ENCODE results near the gene SIRT3.
A peak's percentile ranks its signal among the peaks of the same experiment; 100 is the strongest.

SIRT3 gene

DNA sequence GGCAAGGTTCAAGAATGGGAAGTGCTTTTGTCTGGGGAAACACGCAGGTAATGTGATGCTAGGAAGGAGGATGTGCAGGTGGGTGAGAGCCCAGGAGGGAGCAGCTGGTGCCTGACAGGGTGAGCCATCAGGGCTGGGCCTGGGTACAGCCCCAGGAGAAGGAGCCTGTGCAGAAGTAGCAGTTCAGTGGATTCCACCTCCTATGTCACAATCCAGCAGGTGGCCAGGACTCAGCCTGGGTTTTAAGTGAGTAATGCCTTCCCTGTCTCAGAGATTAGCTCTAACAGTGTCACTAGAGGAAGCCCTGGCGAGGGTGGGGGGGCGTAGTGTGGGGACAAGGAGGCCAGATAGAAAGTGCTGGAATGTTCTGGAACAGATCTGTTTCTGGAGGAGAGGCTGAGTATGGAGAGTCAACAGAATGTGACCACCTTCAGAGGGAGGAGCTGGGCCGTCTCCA is 20.5 kb downstream of the SIRT3 start:
- no peak for DNase-seq (ENCODE audit: low read depth in 2 of 2)

DNA sequence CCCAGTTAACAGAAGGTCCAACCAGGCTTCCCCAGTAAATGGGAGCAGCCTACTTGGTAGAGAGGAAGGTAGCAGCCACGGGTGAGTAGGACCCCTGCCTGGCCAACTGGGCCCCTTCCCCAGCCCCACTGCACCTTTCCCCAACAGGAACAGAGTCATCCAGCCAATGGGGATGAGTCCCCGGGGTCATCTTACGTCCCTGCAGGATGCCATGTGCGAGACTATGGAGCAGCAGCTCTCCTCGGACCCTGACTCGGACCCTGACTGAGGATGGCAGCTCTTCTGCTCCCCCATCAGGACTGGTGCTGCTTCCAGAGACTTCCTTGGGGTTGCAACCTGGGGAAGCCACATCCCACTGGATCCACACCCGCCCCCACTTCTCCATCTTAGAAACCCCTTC is 22.1 kb downstream of the SIRT3 start:
- DNase-seq (ENCODE audit: low read depth in 2 of 2), result no peak

DNA sequence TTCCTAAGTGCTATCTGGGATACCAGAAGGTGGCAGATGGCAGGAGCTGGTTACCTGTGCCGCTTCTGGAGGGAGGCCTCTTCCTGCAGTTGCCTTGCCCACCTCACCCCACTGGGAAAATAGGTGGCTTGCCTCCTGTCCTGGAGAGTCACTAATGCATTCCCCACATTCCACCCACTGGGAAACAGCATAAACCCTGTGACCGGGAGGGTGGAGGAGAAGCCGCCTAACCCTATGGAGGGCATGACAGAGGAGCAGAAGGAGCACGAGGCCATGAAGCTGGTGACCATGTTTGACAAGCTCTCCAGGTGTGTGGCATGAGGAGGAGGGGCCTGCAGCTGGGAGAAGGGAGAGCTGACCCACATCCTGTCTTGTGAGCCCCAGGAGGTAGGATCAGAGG is 23.0 kb downstream of the SIRT3 start:
- DNase-seq (ENCODE audit: low read depth in 2 of 2), result no peak

DNA sequence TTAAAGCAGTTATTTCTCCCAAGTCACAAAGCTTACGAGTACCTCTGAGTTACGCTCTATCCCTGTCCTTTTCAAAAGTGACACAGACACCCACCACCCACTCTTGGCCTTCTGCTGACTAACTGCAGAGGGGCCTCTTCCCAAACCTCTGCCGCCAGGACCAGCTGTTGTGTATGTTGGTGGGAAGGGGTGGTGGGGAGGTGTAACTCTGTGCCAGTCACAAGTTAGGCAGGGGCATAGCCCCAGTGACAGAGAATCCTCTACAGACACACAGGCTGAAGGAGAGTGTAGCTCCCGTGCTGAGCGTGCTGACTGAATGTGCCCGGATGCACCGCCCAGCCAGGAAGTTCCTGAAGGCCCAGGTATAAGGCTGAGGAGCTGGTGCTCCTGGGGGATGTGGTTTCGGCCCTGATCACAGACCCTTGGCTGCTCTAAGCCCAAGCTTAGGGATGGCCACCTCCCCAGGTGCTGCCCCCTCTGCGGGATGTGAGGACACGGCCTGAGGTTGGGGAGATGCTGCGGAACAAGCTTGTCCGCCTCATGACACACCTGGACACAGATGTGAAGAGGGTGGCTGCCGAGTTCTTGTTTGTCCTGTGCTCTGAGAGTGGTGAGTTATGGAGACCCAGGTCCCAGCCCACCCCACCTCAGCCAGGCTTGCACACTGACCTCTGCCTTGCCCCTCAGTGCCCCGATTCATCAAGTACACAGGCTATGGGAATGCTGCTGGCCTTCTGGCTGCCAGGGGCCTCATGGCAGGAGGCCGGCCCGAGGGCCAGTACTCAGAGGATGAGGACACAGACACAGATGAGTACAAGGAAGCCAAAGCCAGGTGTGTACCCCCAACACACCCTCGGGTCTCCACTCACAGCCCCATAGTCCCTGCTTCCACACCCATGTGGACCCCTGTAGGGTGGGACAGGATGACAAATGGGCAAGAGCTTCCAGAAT is 23.7 kb downstream of the SIRT3 start:
- no peak for DNase-seq (ENCODE audit: low read depth in 2 of 2)

DNA sequence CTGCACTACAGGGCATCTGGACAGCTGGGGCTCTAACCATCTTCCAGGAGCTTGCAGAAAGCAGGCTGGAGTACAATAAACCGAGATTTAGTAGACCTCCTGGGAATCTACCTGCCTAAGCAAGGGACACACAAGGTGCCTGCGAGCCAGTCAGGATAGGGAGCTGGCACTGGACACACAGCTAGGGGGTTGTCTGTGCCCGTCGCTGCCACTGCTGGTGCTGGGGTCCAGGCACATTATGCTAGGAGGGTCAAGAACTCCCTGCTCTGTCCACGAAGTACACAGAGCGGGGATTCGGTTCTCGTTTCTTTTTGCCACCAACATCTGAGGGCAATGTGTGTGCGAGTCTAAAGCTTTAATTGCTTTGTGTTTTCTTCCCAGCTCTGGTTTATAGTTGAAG is 24.4 kb downstream of the SIRT3 start:
- no peak for DNase-seq (ENCODE audit: low read depth in 2 of 2)

DNA sequence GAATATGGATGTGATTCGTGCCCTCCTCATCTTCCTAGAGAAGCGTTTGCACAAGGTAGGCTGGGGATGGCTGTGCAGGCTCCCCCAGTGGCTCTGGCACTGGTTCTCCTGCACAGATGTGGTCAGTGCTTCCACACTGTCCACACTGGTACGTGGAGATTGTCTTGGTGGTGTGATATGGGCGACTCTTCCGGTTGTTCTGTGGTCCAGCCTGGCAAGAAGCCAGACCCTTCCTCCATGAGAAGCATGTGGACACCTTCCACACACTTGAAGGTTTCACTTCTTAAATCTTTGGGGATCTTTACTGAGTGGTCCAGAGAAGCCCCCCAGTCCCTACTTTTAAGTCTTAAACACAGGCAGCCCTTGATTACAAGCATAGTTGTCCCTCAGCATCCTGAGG is 24.8 kb downstream of the SIRT3 start:
- no peak for DNase-seq (ENCODE audit: low read depth in 2 of 2)

DNA sequence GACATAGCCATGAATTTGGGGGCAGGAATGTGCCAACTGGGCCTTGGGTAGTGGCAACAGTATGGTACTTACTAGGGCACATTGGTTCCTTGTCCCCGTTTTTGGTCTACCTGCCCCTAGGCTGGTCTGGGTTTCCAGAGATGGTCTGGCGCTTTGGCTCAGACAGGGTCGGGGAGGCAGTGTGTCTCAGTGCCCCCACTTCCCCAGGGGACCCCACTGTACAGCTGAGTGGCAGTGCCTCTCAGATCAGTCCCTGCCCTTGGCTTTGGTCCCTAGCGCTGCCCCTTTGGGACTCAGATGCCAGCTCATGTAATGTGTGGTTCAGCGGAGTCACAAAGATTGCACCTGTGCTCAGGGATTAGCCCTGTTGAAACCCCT is 25.4 kb downstream of the SIRT3 start:
- DNase-seq (ENCODE audit: low read depth in 2 of 2), result no peak

DNA sequence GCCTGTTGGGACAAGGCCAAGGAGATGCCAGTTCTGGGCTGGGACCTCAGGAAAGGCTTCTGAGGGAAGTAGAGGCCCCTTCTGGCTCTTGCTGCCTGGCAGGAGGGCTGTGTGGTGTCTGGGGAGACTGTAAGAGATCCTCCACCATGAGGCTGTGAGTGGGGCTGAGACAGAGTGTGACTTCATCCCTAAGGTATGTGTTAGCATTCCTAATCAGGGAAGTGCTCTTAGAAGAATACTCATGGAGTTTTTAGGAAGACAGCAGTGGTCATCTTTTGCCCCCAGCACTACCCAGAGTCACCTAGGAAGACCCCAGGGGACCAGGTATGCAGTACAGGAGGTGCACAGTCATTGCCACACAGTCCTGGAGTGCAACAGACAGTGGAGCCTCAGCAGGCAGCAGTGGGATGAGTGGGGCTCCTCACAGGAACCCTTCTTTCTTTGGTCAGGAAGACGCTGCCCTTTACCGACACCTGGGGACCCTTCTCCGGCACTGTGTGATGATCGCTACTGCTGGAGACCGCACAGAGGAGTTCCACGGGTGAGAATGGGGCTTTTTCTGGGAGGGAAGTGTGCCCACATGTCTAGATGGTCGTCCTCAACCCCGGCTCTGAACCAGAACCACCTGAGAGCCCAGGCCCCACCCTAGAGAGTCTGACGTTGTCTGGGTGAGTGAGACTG is 25.9 kb downstream of the SIRT3 start:
- no peak for DNase-seq (ENCODE audit: low read depth in 2 of 2)

DNA sequence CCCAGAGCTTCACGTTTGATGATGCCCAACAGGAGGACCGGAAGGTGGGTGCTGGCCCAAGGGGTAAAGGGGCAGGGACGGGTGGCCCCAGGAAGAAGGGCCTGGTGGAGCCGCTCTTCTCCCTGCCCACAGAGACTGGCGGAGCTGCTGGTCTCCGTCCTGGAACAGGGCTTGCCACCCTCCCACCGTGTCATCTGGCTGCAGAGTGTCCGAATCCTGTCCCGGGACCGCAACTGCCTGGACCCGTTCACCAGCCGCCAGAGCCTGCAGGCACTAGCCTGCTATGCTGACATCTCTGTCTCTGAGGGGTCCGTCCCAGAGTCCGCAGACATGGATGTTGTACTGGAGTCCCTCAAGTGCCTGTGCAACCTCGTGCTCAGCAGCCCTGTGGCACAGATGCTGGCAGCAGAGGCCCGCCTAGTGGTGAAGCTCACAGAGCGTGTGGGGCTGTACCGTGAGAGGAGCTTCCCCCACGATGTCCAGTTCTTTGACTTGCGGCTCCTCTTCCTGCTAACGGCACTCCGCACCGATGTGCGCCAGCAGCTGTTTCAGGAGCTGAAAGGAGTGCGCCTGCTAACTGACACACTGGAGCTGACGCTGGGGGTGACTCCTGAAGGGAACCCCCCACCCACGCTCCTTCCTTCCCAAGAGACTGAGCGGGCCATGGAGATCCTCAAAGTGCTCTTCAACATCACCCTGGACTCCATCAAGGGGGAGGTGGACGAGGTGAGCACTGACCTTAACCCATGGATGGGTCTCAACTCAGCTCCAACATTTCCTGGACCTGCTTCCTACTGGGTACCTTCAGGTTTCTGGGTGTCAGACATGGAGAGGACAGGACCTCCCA is 26.6 kb downstream of the SIRT3 start:
- DNase-seq (ENCODE audit: low read depth in 2 of 2), result no peak

DNA sequence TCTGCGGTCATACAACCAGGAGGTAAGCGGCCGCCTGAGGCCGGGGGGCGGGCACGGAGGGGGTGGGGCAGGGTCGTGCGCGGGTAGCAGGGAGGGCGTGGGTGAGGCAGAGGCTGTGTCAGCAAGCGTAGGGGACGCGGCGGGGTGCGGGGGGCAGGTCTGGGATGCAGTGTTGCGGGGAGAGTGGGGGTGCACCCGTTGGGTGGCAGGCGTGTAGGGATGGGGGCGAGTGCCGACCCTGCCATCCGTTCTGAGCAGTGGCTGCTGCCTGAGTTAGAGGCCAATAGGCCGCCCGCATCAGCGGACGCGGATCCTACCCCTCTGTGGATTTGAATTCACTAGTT is 27.3 kb downstream of the SIRT3 start:
- no peak for DNase-seq (ENCODE audit: low read depth in 2 of 2)

DNA sequence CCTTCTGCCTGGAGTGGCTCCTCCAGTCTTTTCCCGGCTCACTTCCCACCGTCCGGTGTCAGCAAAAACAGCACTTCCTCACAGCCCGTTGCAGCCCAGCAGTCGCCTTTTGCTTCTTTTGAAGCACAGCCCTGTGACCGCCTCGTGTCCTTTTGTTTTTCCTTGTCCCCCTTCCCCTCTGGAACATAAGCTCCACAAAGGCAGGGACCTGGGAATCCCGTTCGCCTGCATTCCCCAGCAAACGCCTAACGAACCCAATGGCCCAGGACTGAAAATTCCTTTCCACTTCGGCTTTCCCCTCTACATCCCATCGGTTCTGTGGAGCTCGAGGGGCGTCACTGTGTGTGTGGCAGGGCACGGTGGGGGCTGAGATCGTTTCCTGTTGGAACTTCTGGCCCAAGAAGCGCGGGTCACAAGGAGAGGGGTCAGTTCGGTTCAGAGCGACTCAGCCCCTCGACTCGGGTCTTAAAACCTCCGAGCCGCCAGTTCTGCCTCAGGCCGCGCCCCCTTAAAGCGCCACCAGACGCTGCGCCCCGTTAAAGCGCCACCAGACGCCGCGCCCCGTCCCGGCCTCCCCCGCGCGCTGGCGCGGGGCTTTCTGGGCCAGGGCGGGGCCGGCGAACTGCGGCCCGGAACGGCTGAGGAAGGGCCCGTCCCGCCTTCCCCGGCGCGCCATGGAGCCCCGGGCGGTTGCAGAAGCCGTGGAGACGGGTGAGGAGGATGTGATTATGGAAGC is 27.8 kb downstream of the SIRT3 start:
- peak; percentile 65 to 68 for DNase-seq (ENCODE audit: low read depth in 2 of 2)

DNA sequence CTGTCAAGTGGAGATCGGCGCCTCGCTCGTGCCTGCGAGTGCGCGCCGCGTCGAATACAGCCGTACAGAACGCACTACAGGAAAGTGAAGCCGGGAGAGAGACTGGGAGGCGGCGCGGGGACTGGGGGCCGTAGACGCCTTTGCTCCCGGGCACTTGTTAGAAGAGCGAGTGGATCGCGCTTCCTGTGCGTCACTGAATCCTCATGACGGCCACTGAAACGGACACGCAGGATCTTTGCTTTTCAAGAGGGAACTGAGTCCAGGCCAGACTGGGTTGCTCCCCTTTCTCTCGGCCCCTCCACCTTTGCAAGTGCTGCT is 28.3 kb downstream of the SIRT3 start:
- no peak for DNase-seq (ENCODE audit: low read depth in 2 of 2)

DNA sequence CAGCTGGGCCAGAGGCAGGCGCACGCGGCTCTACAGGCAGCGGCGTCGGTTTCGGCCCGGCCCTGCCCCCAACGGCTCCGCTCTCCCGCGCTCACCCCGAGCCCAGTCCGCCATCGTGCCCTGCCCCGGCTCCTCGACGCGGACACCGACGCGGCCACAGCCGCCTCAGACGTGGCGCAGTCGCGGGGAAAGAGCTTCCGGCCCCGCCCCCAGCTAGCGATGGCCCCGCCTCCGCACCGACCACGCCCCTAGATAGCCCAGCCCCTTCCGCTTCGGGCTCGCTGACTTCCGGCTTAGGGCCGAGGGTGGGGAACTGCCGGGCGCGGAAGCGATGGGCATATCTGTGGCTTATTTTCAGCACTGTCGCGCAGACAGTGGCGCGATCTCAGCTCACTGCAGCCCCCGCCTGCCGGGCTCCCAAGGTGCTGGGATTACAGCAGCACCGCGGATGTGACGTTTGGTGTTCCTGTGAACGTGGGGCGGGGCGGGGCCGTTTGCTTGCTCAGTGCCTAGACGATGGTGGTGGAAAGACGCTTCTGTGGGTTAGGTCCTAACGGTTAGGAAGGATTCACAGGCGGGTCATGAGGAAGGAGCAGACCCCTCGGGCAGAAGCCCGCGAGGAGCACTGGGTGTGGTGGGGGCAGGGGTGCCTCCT is 28.8 kb downstream of the SIRT3 start, which contains the start of the genes BET1L and RIC8A:
Gene BET1L, minus strand, starts transcription at position 192 of the 655 bp plus-strand sequence. Its CDS starts 78 bp downstream, at position 114.
Gene RIC8A, plus strand, starts transcription at position 501 of the 655 bp plus-strand sequence. CDS start 1,147 bp downstream, outside the sequence.
- DNase-seq (ENCODE audit: low read depth in 2 of 2), result peak; percentile 95 to 97

DNA sequence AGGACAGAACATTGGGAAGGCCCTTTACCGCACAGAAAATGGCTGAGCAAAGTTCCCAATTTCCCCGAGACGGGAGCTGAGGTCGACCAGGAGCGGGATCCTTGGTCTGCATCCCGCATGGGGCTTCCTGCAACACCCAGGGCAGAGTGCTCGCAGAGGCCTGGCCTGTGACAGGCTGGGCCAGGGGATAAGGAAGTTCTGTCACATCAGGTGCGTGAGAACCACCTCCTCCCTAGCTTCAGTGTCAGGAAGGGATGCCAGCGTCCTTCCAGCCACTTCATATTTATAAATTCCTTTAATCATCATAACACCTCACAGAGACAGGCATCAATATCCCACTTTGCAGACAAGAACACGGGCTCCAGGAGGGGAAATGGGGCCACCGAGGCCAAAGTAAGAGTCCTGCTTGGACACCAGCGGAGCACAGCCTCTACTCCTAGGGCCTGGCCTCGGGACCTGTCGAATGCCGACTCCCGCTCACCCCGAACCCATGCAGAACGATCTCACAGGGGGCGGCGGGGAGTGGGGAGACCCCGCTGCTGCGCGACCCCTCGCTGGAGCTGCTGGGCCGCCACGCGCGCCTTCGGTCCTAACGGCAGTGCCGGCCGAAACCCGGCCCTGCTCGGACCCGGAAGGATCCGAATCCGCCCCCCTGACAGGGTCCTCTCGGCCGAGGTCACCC is 29.5 kb downstream of the SIRT3 start:
- no peak for DNase-seq (ENCODE audit: low read depth in 2 of 2)

DNA sequence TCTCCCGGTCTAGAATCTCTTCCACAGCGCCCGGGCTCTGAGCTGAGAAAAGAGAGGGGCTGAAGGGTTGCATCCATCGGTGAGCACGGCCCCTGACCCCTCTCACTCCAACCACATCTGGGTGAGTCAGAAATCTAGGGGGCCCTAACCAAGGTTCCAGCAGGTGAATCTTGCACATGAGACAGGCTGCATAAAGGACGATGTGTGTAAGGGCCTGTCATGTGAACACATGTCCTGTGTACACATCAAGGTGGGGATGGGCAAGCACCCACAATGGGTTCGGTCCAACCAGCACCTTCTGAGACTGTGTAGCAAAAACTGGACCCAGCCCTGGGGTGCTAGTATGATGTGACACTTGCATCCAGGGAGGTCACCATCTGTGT is 30.1 kb downstream of the SIRT3 start:
- no peak for DNase-seq (ENCODE audit: low read depth in 2 of 2)

DNA sequence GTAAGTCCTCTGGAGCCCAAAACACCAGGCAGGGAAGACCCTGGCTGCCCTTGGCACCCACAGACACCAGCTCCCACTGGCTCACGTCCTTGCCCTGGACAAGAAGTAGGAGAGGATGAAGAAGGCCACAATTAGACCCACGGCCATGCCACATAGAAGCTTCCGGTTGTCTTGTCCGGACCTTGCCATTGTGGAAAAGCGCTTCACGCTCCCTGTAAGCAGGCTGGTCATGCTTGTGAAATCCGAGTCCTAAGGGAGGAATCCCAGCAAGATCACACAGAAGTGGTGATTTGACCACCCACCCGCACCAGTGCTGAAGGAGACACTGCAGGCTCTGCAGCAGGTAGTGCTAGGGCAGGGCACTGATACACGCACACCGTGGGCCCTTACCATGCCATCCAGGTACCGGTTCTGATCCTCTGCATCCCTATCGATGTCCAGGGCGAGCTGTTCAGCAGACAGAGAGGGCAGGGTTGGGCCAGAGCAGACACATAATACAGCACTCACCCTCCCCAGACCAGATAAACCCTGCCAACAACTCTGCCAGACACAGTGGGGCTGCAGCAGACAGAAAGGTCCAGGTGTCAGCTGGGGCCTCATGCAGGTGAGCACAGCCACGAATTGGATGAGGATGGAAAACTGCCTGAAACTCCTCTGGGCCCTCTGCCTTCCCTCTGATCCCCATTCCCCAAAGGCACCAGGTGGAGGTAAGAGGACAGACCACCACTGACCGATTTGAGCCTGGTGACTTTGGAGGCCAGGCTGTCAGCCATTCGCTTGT is 30.7 kb downstream of the SIRT3 start:
- no peak for DNase-seq (ENCODE audit: low read depth in 2 of 2)

DNA sequence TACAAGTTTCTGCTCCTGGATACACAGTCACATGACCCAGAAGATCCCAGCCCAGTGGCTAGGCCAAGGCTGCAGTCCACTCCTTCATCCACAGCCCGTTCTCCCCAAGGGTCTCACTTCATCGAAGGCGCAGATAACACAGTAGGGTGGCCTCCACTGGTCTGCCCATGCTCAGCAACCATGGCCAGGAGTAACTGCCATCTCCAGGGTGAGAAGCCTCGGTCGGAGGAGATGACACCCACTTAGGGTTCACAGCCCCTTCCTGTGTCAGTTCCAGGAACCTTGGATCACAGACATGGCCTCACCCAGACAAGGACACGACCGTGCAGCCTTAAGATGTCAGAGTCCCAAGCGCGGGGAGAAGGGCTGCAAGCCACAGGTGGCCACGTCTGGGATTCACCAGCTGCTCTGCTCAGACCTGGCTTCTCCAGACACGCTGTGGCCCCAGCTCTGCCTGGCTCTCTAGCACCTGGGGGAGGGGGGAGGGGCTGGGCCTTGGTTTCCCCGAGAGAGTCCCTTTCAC is 31.5 kb downstream of the SIRT3 start:
- DNase-seq (ENCODE audit: low read depth in 2 of 2), result no peak

DNA sequence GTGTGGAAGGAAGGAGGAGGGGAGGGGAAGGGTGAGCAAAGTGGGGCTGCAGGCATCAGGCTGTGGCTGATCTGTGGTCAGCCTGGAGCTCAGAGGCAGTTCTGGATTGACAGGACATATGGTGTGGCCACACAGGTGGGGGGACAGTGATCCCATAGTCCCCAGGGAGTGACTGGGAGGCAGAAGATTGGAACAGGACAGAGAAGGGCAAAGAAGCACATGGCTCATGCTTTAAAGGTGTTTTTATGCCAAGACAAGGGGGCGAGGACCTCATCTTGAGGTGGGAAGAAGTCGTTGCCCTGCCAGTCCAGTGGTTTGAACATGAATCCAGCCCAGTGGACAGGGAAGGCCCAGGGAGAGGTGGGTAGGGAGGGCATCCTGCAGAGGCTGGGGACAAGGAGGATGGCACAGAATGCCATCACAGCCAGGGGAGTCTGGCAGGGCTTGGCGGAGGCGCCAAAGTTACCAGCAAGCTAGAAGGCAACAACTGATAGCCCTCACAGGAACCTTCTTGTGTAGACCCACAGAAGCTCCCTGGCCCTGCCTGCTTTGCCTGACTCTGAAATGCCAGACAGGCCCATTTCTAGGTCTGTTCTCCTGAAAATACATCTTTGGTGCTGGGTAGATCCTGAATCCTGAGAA is 32.1 kb downstream of the SIRT3 start:
- DNase-seq (ENCODE audit: low read depth in 2 of 2), result no peak
